Activated CD4-positive, CD25-positive, alpha-beta regulatory T cell (primary cell): ENCODE data around the gene SHISAL2A.

Source experiments
- DNase-seq, 4 experiments: peaks; one replicate each; lab custom pipeline; 2025; lab: John Stamatoyannopoulos, UW

The SHISAL2A gene

DNA sequence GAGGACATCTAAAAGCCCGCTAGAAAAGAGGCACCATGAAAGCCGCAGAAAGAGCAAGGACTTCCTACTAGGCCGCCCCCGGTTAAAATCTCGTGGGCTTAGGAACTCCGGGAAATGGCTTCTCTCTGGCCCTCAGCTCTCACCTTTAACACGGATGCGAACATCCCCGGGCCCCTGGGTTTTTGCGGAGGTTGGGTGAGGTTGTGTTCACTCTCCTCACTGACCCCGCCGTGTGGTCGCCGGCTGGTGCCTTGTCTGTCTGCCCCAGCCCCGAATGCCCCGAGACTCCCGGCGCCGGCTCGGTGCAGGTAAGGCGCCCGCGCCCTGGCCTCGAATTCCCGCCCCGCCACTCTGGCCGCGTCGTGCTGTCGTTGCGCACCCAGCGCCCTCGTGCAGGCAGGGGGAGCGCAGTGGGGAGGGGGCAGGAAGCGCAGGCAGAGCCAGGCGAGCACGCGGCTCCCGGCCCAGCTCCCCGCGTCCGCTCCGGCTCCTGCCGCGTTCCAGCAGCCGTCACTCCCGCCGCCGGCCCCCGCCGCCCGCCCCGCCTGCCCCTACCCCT is at the start of gene SHISAL2A:
TSS of gene SHISAL2A (plus strand) at position 437 of the 559 bp plus-strand sequence. CDS start 326 bp downstream, outside the sequence.
- DNase-seq: peak in 3 of 4 experiments; percentile 19 to 63 (median 53)

DNA sequence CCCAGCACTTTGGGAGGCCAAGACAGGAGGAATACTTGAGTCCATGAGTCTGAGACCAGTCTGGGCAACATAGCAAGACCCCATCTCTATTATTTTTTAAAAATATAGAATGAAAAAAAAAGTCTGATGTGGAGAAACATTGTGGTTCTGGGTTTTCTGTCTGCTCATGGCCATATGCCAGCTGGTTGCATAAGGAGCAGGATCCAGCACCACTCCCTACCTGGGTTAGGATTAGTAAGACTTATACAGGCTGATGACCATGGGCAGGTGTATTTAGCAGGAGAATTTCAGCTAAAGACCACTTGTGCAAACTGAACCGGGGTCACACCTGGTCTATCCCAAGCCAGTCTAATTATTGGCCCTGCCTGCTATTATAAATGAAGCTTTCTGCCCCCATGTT is 47.5 kb upstream of the SHISAL2A start:
- DNase-seq: no peak

DNA sequence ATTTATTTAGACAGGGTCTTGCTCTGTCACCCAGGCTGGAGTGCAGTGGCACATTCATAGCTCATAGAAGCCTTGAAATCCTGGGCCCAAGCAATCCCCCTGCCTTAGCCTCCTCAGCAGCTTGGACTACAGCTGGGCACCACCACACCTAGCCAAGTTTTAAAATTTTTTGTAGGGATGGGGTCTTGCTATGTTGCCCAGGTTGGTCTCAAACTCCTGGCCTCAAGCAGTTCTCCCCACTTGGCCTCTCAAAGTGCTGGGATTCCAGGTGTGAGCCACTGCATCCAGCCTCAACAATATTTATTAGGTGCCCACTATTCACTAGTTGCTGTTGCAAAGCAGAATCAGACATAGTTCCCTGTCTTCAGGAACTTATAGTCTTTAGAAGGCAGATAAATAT is 44.9 kb upstream of the SHISAL2A start:
- no peak for DNase-seq

- DNase-seq: no peak
These were observed 44.4 kb upstream of the SHISAL2A start for GRCh38 chr1:52588535-52588934.

- no peak for DNase-seq
These were observed 42.7 kb upstream of the SHISAL2A start for GRCh38 chr1:52590266-52590665.

DNA sequence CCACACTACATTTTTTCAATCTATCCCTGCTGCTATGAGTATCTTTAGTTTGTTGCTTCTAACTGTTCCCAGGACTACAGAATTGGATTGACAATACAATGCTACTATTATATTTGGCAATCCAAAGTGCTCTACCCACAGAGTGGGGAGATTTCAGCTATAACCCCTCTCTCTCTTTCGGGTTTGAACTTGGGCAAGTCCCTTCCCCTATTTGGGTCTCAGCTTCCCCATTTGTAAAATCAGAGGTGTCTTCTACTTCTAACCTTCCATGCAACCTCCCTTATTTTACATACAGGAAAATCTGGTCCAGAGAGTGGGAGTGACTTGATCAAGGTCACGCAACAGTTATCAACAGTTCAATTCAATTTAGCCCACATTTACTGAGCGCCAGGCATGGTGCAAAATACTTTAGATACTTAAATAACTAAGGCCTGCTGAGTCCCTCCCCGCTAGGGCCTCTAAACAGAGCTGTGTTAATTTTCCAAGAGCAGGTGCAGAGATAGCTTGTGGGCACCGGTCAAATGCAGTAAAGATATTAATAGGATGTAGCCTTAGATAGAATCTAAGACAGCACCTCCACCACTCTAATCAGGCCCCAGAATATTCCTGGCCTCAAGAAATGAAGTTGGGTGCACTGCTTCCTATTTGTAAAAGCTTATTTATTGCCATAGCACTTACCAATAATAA is 40.2 kb upstream of the SHISAL2A start:
- no peak for DNase-seq

GRCh38 chr1:52593495-52593894 is 39.5 kb upstream of the SHISAL2A start:
- no peak for DNase-seq

DNA sequence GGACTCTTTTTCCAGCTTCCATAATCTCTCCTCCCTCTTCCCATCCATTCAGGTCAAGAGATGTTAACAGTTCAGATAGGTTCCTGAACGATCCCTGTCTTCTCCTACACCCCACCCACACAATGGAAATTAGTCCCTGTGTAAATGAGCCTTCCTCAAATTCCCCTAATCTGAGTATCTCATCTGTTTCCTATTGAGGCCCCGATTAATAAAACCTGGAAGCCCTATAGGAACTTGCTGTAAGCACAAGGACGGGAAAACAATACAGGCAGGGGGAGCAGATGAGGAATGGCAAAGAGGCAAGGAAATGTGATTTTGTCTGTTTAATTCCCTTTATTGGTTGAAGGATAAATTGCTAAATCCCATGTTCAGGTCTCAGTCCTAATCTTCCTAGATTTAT is 37.9 kb upstream of the SHISAL2A start:
- no peak for DNase-seq

DNA sequence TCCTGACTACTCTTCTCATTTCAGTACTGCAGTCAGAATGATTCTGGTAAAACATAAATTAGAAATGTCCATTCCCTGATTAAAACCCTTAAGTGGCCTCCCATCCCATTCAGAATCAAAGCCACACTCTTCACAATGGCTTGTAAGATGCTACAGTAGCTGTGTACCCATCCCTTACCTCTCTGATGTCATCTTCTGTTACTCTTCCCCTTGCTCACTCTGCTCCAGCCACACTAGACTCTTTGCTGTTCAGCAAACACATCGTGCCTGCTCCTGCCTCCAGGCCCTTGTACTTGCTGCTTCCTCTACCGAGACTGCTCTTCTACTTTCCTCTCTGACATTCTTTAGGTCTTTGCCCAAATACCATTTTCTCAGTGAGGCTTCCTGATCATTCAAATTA is 35.1 kb upstream of the SHISAL2A start:
- no peak for DNase-seq

DNA sequence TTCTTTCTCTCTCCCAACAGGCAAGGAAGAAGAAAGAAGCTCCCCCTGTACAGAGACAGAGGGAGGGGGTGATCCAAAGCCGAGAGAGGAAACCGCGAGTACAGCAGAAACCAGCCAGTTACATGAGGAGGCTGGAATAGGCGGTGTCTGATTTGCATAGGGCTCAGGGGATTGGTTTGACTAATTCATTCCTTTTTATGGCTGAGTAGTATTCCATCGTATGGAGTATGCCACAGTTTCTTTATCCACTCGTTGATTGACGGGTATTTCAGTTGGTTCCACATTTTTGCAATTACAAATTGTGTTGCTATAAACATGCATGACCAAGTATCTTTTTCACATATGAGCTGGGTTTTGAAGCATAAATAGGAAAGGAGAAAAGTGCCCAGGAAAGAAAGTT is 34.2 kb upstream of the SHISAL2A start:
- no peak for DNase-seq

DNA sequence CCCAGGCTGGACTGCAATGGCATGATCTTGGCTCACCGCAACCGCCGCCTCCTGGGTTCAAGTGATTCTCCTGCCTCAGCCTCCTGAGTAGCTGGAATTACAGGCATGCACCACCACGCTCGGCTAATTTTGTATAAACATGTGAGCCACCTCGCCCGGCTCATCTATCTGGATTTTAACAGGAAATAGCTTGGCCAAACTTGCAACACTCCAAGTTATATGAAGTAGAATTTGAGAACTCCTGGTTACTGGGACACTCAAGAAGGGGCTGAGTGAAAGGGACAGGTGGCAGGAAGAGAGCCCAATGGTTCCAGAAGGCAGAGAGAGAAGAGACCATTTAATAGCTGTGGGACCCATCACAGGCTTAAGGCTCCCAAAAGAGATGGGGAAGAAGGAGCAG is 33.7 kb upstream of the SHISAL2A start:
- no peak for DNase-seq

DNA sequence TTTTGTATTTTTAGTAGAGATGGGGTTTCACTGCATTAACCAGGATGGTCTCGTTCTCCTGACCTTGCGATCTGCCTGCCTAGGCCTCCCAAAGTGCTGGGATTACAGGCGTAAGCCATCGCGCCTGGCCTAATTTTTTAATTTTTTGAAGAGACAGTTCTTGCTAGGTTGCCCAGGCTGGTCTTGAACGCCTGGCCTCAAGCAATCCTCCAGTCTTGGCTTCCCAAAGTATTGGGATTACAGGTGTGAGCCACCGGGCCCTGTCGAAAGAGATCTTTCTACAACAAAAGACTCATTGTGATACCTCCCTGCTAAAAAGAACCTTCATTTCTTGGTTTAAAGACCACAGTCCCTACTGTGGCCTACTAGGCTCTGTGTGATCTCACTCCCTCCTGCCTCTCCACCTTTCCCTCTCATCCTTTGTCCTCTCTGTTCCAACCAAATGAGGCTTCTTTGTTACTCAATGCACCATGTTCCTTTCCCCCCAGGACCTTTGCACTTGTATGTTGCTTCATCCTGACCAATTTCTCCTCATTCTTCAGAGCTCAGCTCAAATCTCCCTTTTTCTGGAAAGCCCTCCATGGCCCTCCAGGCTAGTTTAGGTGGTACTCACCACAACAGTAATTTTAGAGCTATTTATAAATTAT is 32.3 kb upstream of the SHISAL2A start:
- DNase-seq: no peak

DNA sequence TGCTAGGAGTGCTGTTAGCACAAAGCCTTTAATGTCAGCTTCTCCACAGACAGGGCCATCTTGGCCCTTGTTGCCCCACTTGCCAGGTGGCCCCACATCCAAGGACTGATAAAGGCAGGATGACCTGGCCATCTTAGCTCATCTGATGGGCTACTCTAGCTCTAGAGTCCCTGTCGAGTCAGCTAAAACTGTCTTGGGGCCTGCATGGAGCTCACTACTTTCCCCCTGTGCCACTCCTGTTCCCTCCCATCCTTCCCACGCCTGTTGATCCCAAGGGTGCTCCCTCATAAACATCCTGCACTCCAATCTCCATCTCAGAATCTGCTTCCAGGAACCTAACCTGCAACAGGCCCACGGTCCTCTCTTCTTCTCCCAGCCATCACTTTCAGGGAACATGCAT is 31.4 kb upstream of the SHISAL2A start:
- DNase-seq: no peak

- DNase-seq: peak; percentile 22 to 49 (median 34)
These were observed 30.7 kb upstream of the SHISAL2A start, which contains the start of gene GPX7 for GRCh38 chr1:52601991-52602855. Gene GPX7, plus strand, starts transcription at chr1:52602371. Its CDS starts 39 bp downstream, at chr1:52602410.

DNA sequence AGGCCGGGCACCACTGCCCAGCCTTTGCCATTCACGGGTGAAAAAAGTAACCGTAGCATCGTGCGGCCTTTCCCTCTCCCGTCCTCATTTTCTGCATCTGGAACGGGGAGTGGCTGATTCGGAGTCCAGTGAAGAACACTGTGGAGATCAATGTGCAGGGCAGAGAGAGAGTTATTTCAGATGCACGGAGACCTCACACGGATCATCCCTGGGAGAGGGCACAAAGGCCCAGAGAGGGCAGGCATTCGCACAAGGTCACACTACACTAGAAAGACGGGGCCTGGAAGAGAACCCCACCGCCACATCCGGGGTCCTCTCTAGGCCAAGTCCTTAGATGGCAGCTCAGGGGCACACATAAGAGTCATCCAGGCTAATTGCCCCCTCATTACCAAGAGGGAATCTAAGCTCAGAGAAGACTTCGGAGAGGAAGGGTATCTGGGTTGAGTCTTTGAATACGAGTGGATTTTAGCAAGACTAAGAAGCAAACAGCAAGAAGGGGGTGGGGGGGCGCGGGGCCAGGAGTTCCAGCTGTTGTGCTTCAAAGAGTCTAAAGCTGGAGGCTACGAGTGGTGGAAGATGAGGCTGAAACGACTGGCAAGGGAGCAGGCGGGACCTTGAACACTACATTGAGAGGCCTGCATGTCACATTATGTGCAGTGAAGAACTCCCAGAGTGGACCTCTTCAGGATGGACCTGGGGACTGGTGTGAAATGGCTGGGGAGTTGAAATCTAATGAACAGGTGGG is 29.9 kb upstream of the SHISAL2A start:
- no peak for DNase-seq

DNA sequence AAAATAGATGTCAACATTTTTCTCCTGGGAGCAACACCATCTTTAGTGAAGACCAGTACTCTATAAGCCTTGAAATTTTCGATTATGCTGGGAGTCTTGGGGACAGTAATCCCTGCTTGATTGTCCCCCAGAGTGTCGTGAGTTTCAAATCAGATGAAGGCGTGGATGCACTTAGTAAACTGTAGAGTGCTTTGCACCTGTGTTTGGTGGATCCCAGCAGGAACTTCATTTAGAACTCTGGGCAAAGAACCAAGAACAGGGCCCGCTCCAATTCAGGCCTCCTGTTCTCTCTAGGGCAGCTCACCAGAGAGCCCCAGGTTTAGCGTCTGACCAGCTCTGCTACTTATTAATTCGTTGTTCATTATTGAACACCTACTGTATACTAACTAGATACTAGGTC is 29.3 kb upstream of the SHISAL2A start:
- no peak for DNase-seq

DNA sequence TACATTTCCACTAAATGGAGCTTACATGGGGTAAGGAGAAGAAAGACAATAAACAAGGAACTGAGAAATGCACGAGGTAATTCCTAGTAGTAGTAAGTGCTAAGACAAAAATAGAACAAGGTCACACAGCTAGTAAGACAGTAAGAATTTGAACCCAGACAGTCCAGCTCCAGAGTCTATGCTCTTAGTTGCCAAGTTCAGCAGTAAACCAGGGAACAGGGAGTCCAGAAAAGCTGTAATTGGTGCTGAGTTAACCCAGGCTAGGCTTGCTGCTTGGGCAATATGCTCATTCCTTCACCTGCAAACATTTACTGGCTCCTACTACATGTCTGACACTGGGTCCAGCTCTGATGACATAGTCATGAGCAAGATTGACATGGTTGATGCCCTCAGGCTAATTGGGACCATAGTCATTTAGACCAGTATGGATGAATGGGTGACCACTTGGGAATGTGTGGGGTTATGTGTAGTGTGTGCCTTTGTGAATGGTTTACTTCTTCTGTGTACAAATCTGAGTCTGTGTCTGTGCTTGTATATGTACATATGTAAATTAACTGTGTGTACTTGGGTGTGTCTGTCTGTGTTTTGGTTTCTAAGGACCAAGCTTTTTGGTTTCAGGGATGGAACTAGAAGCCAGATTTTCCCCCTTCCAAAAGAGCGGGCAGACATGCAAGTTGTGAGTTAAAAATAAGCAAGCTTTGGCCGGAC is 28.8 kb upstream of the SHISAL2A start:
- no peak for DNase-seq

DNA sequence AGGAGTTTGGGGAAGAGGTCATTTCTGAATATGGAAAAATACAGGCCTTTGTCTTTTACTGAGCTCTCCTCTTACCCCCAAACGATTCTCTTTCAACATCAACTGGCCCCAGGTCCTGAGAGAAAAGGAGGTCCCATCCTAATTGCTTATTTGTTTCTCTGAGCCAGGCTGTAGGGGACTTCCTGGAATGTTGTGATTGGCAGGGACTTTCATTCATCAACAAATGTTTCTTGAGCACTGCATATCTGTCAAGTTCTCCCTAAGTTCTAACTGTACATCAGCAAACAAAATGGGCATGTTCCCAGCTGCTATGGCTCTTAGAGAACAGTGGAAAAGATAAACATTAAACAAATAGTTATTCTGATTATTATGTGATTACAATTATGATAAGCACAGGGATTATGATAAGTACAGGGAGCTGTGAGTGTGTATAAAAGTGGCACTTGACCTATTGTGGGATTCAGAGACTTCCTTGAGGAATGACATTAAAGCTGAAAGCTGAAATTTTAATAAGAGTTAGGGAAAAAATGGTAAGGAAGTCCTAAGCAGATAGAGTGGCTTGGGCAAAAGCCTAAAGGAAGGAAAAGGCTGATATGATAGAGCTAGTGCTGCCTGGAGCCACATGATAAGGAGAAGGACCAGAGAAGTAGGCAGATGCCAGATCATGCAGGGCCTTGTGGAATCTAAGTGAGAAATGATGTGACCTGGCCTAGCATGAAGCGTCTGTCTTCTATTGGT is 19.2 kb upstream of the SHISAL2A start:
- DNase-seq: no peak

GRCh38 chr1:52614671-52615070 is 18.3 kb upstream of the SHISAL2A start:
- no peak for DNase-seq

- DNase-seq: no peak
These were observed 17.4 kb upstream of the SHISAL2A start for GRCh38 chr1:52615489-52616042.
